ENCODE data around the gene KEAP1.
"Not testable (repeated sequence)": the region's sequence is repeated elsewhere in the genome, so short reads cannot be mapped to it uniquely, and the experiment has no call there.

The KEAP1 gene

GRCh38 chr19:10503002-10503789, at the start of gene KEAP1:
TSS of gene KEAP1 (minus strand) at chr19:10503356. CDS start at chr19:10500033, 3,323 bp downstream.
- DNase-seq = no peak

GRCh38 chr19:10552510-10553053, 49.4 kb upstream of the KEAP1 start:
- DNase-seq = no peak

- DNase-seq = no peak
Measured at GRCh38 chr19:10551698-10552301, 48.6 kb upstream of the KEAP1 start.

GRCh38 chr19:10551006-10551405, 47.9 kb upstream of the KEAP1 start:
- DNase-seq = not testable (repeated sequence)

- no peak for DNase-seq
Measured at GRCh38 chr19:10550336-10550735, 47.2 kb upstream of the KEAP1 start.

GRCh38 chr19:10549733-10550132, 46.6 kb upstream of the KEAP1 start:
- DNase-seq = no peak

GRCh38 chr19:10548746-10549276, 45.7 kb upstream of the KEAP1 start:
- no peak for DNase-seq

GRCh38 chr19:10546817-10547216, 43.7 kb upstream of the KEAP1 start:
- no peak for DNase-seq

GRCh38 chr19:10544753-10545251, 41.6 kb upstream of the KEAP1 start:
- no peak for DNase-seq

GRCh38 chr19:10544242-10544752, 41.1 kb upstream of the KEAP1 start:
- DNase-seq = no peak

GRCh38 chr19:10543420-10544241, 40.5 kb upstream of the KEAP1 start, which contains the start of gene ATG4D:
TSS of gene ATG4D (plus strand) at chr19:10543904. CDS start at chr19:10544091, 187 bp downstream.
- DNase-seq = peak; percentile 50 to 61

GRCh38 chr19:10543059-10543419, 39.9 kb upstream of the KEAP1 start:
- DNase-seq = no peak

GRCh38 chr19:10539016-10539415, 35.9 kb upstream of the KEAP1 start:
- DNase-seq = not testable (repeated sequence)

GRCh38 chr19:10538204-10538983, 35.2 kb upstream of the KEAP1 start:
- no peak for DNase-seq

GRCh38 chr19:10537668-10538067, 34.5 kb upstream of the KEAP1 start:
- DNase-seq = no peak

- DNase-seq = no peak
Measured at GRCh38 chr19:10535613-10536012, 32.5 kb upstream of the KEAP1 start.

GRCh38 chr19:10533646-10534386, 30.7 kb upstream of the KEAP1 start:
- DNase-seq = no peak

- no peak for DNase-seq
Measured at GRCh38 chr19:10532457-10532856, 29.3 kb upstream of the KEAP1 start.

- not testable (repeated sequence) for DNase-seq
Measured at GRCh38 chr19:10526887-10527286, 23.7 kb upstream of the KEAP1 start.

- no peak for DNase-seq
Measured at GRCh38 chr19:10525636-10526035, 22.5 kb upstream of the KEAP1 start.

GRCh38 chr19:10523135-10523636, 20.0 kb upstream of the KEAP1 start:
- no peak for DNase-seq

Data from NCI-H1930 (cell line).